Thyroid gland (tissue), 4 donors: Measurements from ENCODE around the gene FOXD4L6. TPM values are rescaled to one million over a fixed set of nuclear protein-coding genes. Genes with fewer than 3 reads are reported as not detected.
"Not testable (repeated sequence)": the region's sequence is repeated elsewhere in the genome, so short reads cannot be mapped to it uniquely, and the experiment has no call there.

ENCODE experiments used
- DNase-seq, 2 donors: peaks; one replicate each; pipeline ENCODE4 v3.0.0-alpha.2; 2019
- H3K27ac ChIP-seq, 3 donors: fragments of 200-600 bp; sonication (generic); 1 replicate in 2 of 3; 2 replicates in 1 of 3; pipeline ENCODE4 v1.5.1; 2016 to 2019; ENCODE audit warnings: mild to moderate bottlenecking in 1 of 3, moderate library complexity in 1 of 3
- H3K27me3 ChIP-seq: fragments of 200-600 bp; sonication (generic); one replicate; pipeline ENCODE4 v1.5.1; 2019
- H3K36me3 ChIP-seq, 2 donors: fragments of 200-600 bp; sonication (generic); one replicate each; pipeline ENCODE4 v1.5.1; 2016 to 2019
- H3K4me1 ChIP-seq, 2 donors: fragments of 200-600 bp; sonication (generic); one replicate each; pipeline ENCODE4 v1.5.1; 2017 to 2019
- H3K4me3 ChIP-seq, 3 donors: fragments of 200-600 bp; sonication (generic); replicated peaks in 1 of 3; 1 replicate in 2 of 3; 2 replicates in 1 of 3; pipeline ENCODE4 v1.5.1; 2016; ENCODE audit warnings: mild to moderate bottlenecking in 1 of 3
- H3K9me3 ChIP-seq: fragments of 200-600 bp; sonication (generic); one replicate; pipeline ENCODE4 v1.5.1; 2017
- WGBS, 2 donors: methylation state at CpG; one replicate each; pipeline ENCODE4 v1.1.5; 2017; 5-methylcytosine and 5-hydroxymethylcytosine counted together
- intact Hi-C: fragments of 100-400 bp; cut with DNase I; formaldehyde crosslinking; loops from one replicate; pipeline ENCODE4 v1.15.1; 2023
- total RNA-seq, 4 donors: library from RNA; depleted of rRNA; stranded (reverse); fragments of >200 nt; gene quantifications; one replicate each; pipeline ENCODE4 v1.2.3, GENCODE V29; 2016

Gene FOXD4L6
- total RNA-seq, 4 donors from 2014 or later, result not detected

DNA sequence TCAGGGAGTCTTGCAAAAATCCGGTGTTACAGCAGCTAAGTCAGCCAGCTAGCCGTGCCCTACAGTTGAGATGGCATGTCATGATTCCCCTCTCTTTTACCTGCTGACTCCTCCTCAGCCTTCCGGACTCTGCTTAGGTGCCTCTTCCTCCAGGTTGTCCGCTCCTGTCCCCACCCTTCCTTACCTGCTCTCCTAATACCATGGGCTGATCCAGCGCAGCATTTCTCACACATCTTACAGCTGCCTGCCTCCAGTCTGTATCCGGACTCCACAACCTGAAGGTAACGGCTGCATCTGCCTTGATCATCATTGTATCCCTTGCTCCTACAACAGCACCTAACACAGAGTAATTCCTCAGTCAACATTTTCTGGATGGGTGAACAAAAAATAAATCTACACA is 9.2 kb downstream of the FOXD4L6 start:
- H3K27ac ChIP-seq, intact Hi-C loops, H3K4me3 ChIP-seq, H3K9me3 ChIP-seq, H3K4me1 ChIP-seq, H3K36me3 ChIP-seq, DNase-seq, H3K27me3 ChIP-seq: not testable (repeated sequence)
- WGBS, 2 donors, result 29 to 37% methylated on average over 7 of the region's 7 CpGs

DNA sequence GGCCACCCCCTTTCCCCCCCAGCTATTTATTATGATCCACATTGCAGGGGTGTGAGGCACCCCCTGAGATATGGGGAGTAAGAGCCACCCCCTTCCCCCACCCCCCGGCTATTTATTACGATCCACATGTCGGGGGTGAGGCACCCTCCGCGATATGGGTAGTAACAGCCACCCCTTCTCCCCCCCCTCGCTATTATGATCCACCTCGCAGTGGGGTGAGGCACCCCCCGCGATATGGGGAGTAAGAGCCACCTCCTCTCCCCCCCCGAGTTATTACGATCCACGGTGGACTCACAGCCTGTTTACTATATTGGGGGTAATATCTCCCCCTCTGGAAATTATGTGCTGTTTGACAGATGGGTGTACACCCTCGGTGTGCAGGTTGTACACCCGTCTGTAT is 15.1 kb downstream of the FOXD4L6 start:
- H3K9me3 ChIP-seq, intact Hi-C loops, H3K4me1 ChIP-seq, DNase-seq, H3K27me3 ChIP-seq, H3K27ac ChIP-seq, H3K4me3 ChIP-seq, H3K36me3 ChIP-seq: not testable (repeated sequence)
- no CpG with 5 or more reads among the region's 14 CpGs for WGBS, 2 donors

DNA sequence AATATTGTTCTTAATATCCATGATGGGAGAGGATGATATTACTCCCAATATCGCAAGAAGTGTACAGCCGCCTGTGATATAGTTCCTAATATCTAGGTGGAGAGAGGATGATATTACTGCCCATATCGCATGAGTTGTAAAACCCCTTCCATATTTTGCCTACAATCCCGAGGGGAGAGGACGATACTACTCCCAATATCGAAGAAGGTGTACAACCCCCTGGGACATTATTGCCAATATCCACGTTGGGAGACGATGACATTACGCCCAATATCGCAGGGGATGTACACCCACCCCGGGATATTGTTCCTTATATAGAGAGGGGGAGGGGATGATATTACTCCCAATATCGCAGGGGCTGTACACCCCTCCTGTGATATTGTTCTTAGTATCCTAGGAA is 17.1 kb downstream of the FOXD4L6 start:
- H3K27ac ChIP-seq, H3K9me3 ChIP-seq, H3K4me1 ChIP-seq, DNase-seq, H3K27me3 ChIP-seq, H3K36me3 ChIP-seq, H3K4me3 ChIP-seq, intact Hi-C loops: not testable (repeated sequence)
- 73 to 81% methylated on average over 11 of the region's 12 CpGs for WGBS, 2 donors

DNA sequence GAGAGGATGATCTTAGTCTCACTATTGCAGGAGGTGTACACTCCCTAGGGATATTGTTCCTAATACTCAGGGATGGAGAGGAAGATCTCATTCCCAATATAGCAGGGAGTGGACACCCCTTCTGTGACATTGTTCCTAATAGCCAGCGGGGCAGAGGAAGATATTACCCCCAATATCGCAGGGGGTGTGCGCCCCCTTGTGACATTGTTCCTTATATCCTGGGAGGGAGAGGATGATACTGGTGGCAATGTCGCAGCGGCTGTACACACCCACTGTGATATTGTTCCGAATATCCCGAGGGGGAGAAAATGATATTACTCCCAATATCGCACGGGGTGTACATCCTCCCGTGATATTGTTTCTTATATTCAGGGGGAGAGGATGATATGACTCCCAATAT is 17.6 kb downstream of the FOXD4L6 start:
- intact Hi-C loops, H3K27me3 ChIP-seq, H3K27ac ChIP-seq, H3K9me3 ChIP-seq, H3K36me3 ChIP-seq, H3K4me3 ChIP-seq, H3K4me1 ChIP-seq, DNase-seq: not testable (repeated sequence)
- 34 to 51% methylated on average over 9 to 10 of the region's 10 CpGs for WGBS, 2 donors

DNA sequence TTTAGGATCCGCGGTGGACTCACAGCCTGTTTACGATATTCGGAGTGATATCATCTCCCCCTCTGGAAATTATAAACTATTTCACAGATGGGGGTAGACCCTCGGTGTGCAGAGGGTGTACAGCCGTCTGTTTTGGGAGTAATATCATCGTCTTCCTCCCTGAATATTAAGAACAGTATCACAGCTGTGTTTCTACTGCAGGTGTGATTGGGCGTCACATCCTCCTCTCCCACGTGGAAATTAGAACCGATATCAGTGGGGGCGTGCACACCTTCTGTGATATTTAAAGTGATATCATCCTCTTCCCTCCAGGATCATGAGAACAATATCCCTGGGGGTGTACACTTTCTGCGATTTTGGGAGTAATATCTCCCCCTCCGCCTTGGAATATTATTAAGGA is 19.2 kb downstream of the FOXD4L6 start:
- intact Hi-C loops, result not testable (repeated sequence)
- 35 to 40% methylated on average over 6 to 7 of the region's 13 CpGs for WGBS, 2 donors

DNA sequence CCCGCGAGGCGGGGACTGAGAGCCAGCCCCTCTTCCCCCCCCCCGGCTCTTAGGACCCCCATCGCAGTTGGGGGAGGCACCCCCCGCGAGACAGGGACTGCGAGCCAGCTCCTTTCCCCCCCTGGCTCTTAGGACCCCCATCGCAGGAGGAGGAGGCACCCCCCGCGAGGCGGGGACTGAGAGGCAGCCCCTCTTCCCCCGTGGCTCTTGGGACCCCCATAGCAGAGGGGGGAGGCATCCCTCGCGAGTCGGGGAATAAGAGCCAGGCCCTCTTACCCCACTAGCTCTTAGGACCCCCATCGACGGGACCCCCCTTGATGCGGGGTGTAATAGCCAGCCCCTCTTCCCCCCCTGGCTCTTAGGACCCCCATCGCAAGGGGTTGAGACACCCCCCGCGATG is 19.7 kb downstream of the FOXD4L6 start:
- intact Hi-C loops, H3K27ac ChIP-seq, H3K27me3 ChIP-seq, H3K4me1 ChIP-seq, DNase-seq, H3K36me3 ChIP-seq, H3K9me3 ChIP-seq, H3K4me3 ChIP-seq: not testable (repeated sequence)
- WGBS, 2 donors, result no CpG with 5 or more reads among the region's 22 CpGs

More for the DNA sequence above, 19.2 kb downstream of the FOXD4L6 start:
- not testable (repeated sequence) for H3K27ac ChIP-seq, H3K4me3 ChIP-seq, H3K36me3 ChIP-seq, H3K4me1 ChIP-seq, DNase-seq, H3K9me3 ChIP-seq, H3K27me3 ChIP-seq

DNA sequence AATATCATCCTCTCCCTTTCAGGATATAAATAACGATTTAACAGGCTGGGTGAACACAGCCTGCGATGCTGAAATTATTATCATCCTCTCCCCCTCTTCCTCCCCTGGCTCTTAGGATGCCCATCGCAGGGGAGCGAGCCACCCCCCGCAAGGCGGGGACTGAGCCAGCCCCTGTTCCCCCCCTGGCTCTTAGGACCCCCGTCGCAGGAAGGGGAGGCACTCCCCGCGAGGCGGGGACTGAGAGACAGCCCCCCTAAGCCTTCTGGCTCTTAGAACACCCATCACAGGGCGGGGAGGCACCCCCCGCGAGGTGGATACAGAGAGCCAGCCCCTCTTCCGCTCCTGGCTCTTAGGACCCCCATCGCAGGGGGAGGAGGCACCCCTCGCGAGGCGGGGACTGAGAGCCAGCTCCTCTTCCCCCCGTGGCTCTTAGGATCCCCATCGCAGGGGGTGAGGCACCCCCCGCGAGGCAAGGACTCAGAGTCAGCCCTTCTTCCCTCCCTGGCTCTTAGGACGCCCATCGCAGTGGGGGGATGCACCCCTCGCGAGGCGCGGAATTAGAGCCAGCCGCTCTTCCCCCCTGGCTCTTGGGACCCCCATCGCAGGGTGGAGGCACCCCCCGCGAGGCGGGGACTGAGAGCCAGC is 21.9 kb downstream of the FOXD4L6 start:
- WGBS, 2 donors, result 0 to 4% methylated on average over 2 to 5 of the region's 34 CpGs
- H3K9me3 ChIP-seq, H3K27me3 ChIP-seq, H3K27ac ChIP-seq, H3K36me3 ChIP-seq, DNase-seq, H3K4me3 ChIP-seq, intact Hi-C loops, H3K4me1 ChIP-seq: not testable (repeated sequence)

DNA sequence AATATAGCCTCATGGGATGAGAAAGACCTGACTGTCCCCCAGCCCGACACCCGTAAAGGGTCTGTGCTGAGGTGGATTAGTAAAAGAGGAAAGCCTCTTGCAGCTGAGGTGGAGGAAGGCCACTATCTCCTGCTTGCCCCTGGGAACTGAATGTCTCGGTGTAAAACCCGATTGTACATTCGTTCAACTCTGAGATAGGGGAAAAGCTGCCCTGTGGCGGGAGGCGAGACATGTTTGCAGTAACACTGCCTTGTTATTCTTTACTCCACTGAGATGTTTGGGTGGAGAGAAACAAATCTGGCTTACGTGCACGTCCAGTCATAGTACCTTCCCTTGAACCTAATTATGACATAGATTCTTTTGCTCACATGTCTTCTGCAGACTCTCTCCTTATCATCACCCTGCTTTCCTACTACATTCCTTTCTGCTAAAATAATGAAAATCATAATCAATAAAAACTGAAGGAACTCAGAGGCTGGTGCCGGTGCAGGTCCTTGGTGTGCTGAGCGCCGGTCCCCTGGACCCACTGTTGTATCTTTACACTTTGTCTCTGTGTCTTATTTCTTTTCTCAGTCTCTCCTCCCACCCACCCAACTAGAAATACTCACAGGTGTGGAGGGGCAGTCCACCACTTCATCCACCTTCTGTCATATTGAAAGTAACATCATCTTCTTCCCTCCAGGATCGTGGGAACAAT is 22.8 kb downstream of the FOXD4L6 start:
- H3K36me3 ChIP-seq, H3K27ac ChIP-seq, H3K27me3 ChIP-seq, H3K9me3 ChIP-seq, H3K4me3 ChIP-seq, intact Hi-C loops, DNase-seq, H3K4me1 ChIP-seq: not testable (repeated sequence)
- WGBS, 2 donors, result 45 to 76% methylated on average over 3 to 9 of the region's 13 CpGs

DNA sequence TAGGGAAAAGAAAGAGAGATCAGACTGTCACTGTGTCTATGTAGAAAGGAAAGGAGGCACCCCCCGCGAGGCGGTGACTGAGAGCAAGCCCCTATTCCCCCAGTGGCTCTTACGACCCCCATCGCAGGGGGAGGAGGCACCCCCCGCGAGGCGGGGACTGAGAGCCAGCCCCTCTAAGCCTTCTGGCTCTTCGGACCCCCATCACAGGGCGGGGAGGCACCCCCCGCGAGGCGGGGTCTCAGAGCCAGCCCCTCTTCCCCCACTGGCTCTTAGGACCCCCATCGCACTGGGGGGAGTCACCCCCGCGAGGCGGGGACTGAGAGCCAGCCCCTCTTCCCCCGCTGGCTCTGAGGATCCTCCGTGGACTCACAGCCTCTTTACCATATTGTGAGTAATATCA is 23.9 kb downstream of the FOXD4L6 start:
- 20 to 59% methylated on average over 4 to 5 of the region's 19 CpGs for WGBS, 2 donors
- H3K4me3 ChIP-seq, H3K27me3 ChIP-seq, H3K27ac ChIP-seq, H3K4me1 ChIP-seq, H3K9me3 ChIP-seq, H3K36me3 ChIP-seq, DNase-seq, intact Hi-C loops: not testable (repeated sequence)

DNA sequence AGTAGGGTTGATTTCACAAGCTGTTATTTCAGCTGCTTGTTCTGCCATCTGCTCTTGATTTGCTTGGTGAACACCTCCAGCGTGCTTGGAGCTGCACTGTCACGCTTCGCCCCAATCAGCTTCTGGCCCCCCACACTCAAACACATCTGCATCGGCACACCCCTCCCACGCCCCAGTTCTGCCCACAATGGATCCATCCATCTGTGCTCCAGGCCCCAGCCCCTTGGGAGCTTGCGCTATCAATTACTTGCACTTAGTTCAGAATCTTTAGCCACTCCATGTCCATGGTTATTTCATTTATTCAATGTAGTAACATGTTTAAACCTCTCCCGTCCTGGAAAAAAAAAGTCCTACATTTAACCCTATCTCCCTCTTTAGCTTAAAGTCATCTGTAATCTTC is 28.0 kb downstream of the FOXD4L6 start:
- H3K4me1 ChIP-seq, H3K4me3 ChIP-seq, H3K27me3 ChIP-seq, H3K9me3 ChIP-seq, DNase-seq, H3K27ac ChIP-seq, intact Hi-C loops, H3K36me3 ChIP-seq: not testable (repeated sequence)
- WGBS, 2 donors, result 60 to 61% methylated on average over 7 of the region's 7 CpGs

DNA sequence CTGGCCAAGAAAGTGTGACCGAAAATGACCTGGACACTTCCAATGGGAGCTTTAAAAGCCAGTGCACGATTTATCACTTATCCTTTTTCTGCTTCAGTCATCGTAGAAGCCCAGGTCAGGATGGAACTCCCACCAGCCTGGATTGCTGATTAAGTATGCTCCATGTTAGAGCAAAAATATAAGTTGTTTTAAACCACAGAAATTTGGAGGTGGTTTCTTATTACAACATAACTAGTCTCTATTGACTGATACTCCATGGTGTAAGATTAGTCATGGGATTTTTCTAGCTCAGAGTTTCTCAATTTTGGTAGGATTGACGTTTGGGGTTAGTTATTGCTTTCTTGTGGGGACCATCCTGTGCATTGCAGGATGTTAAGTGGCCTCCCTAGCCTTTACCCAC is 29.7 kb downstream of the FOXD4L6 start:
- H3K4me3 ChIP-seq, H3K27me3 ChIP-seq, H3K36me3 ChIP-seq, intact Hi-C loops, DNase-seq, H3K27ac ChIP-seq, H3K4me1 ChIP-seq, H3K9me3 ChIP-seq: not testable (repeated sequence)
- 64 to 68% methylated on average over 4 of the region's 4 CpGs for WGBS, 2 donors

DNA sequence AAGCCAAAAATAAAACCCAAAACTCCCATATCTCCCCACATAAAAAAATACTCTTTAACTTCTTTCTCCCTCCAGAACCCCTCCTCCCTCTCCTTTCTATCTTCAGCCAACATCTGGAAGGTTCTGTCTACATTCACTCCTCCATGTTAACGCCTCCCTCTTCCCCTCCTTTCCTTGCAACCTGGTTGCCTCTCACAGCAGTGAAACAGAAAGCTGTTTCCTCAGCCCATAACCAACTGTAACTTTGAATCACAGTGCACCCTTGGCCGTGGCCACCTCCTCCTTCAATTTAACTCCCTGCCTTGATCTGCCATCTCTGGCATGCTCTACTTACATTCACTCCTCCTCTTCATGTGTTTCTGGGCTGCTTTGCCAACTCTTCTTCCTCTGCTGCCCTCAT is 33.4 kb downstream of the FOXD4L6 start:
- H3K27ac ChIP-seq, DNase-seq, H3K4me3 ChIP-seq, H3K9me3 ChIP-seq, H3K4me1 ChIP-seq, intact Hi-C loops, H3K36me3 ChIP-seq, H3K27me3 ChIP-seq: not testable (repeated sequence)
- WGBS, 2 donors, result 50 to 57% methylated on average over 2 of the region's 2 CpGs

DNA sequence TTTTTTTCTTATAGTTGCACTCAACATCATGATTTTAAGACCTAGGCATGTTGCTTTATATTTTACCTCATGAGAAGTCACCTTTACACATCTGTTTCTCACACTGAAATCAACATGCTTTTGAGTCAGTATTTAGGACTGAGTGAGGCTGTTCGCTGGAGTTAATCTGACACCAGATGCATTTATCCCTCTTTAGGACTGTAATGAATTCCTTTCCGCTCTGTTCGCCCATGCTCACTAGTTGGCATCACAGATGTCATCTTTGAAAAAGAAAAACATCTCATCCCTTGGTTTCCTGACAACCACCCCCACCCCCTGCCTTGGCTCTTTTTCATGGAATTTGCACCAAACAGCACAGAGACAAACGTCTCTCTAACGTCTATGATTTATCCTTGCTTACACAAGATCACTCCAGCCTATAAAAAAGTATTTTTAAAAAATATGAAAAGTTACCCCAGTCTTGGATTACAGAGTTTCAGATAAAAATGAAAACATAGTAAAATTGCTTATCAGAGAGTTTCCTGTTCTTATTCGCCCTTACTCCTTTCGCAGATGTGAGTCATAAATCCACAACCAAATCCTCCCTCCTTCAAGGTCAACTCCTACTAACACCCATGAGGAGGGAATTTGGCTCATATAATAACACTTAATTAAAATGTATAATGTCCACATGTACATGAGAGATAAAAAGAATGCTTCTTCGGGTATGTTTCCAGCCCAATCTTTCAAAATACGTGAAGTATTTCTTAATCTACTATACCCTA is 34.3 kb downstream of the FOXD4L6 start:
- H3K27me3 ChIP-seq, DNase-seq, H3K27ac ChIP-seq, H3K4me3 ChIP-seq, H3K4me1 ChIP-seq, intact Hi-C loops, H3K9me3 ChIP-seq, H3K36me3 ChIP-seq: not testable (repeated sequence)
- 73 to 82% methylated on average over 3 of the region's 9 CpGs for WGBS, 2 donors
